ENCODE results near the gene BBIP1.

GRCh38 chr10:110966146-110966545, 47.2 kb upstream of the BBIP1 start:
- TF ChIP-seq CTCF (IDR thresholded peaks at IDR 0.05) (no peak), POLR2A (IDR thresholded peaks at IDR 0.05) (no peak)

All from esophagus squamous epithelium (tissue), 4 donors.